HG02981 (cell line): Measurements from ENCODE around the gene EFS.

Experiments used
- ATAC-seq: cut with Tn5 transposase; IDR thresholded peaks from one replicate; pipeline ENCODE4 v1.9.1; 2021; ENCODE audit warnings: mild to moderate bottlenecking, moderate library complexity; ENCODE audit not compliant: unreplicated experiment

The EFS gene

GRCh38 chr14:23379366-23380196 is 14.6 kb upstream of the EFS start:
- ATAC-seq = no peak

GRCh38 chr14:23378612-23379220 is 13.7 kb upstream of the EFS start:
- no peak for ATAC-seq

GRCh38 chr14:23377573-23378563 is 12.9 kb upstream of the EFS start:
- no peak for ATAC-seq

- no peak for ATAC-seq
Measured at GRCh38 chr14:23377198-23377550, 12.2 kb upstream of the EFS start.

GRCh38 chr14:23376482-23377197 is 11.7 kb upstream of the EFS start, which contains the start of gene CMTM5:
TSS of gene CMTM5 (plus strand) at chr14:23377046. CDS start at chr14:23377252, 206 bp downstream.
- no peak for ATAC-seq

GRCh38 chr14:23375527-23376251 is 10.7 kb upstream of the EFS start:
- no peak for ATAC-seq

- ATAC-seq = no peak
Measured at GRCh38 chr14:23373041-23373440, 8.1 kb upstream of the EFS start.

- ATAC-seq = no peak
Measured at GRCh38 chr14:23372509-23372908, 7.5 kb upstream of the EFS start, which contains the start of gene IL25. TSS of gene IL25 (plus strand) at chr14:23372809.

GRCh38 chr14:23371865-23372264 is 6.9 kb upstream of the EFS start:
- no peak for ATAC-seq

- ATAC-seq = no peak
Measured at GRCh38 chr14:23370221-23370620, 5.2 kb upstream of the EFS start.

GRCh38 chr14:23366426-23366921 is 1.5 kb upstream of the EFS start:
- no peak for ATAC-seq

- ATAC-seq = no peak
Measured at GRCh38 chr14:23365732-23366425, 907 bp upstream of the EFS start.

GRCh38 chr14:23364164-23365035 is 572 bp downstream of the EFS start:
- no peak for ATAC-seq

- no peak for ATAC-seq
Measured at GRCh38 chr14:23362200-23362599, 2.8 kb downstream of the EFS start.

GRCh38 chr14:23361763-23362162 is 3.2 kb downstream of the EFS start:
- no peak for ATAC-seq

- ATAC-seq = no peak
Measured at GRCh38 chr14:23361320-23361719, 3.7 kb downstream of the EFS start.

- no peak for ATAC-seq
Measured at GRCh38 chr14:23360496-23360895, 4.5 kb downstream of the EFS start.
